Type B pancreatic cell (in vitro differentiated cells): Measurements from ENCODE around the gene BNIP3. TPM values are rescaled to one million over a fixed set of nuclear protein-coding genes. Genes with fewer than 3 reads are reported as not detected.

Experiments
- total RNA-seq: library from RNA; stranded (reverse); gene quantifications from 2 replicates; pipeline ENCODE4 v1.2.1, GENCODE V29; 2021; ENCODE audit warnings: low replicate concordance

BNIP3 gene
- total RNA-seq, 1 donor from 2014 or later: 30.2 TPM

Other genes with a start within 250 kb of the BNIP3 start
- gene PPP2R2D, start 80.9 kb downstream of the BNIP3 start, total RNA-seq: 36.6 and 38.1 TPM in 2 replicates
- gene JAKMIP3, start 84.0 kb upstream of the BNIP3 start, total RNA-seq: 0.10 and 0.19 TPM in 2 replicates
- gene DPYSL4, start 205.0 kb upstream of the BNIP3 start, total RNA-seq: 11.7 and 61.9 TPM in 2 replicates